NCI-H2227 (cell line): ENCODE results near the gene RAD51B.

Experiments used
- DNase-seq: peaks from one replicate; lab custom pipeline; 2025; ENCODE audit not compliant: unreplicated experiment; lab: John Stamatoyannopoulos, UW

Gene RAD51B

DNA sequence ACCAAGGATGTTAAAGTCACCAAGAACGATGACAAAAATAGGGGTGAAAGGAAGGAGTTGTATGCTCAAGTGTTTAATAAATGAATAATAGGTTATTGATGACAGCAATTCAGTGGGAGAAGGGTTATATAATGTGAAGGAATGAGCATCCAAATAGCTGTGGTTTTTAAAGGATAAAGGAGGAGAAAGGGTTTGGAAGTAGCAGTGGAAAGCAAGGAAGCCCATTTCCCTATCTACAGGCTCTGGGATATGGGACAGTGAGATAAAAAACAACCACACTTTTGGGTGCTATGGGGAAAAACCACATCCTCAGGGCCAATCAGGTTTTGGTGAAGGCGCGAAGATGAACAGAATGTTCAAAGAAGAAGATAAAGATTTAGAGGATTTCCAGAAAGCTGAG lies 714.7 kb downstream of the RAD51B start:
- no peak for DNase-seq

DNA sequence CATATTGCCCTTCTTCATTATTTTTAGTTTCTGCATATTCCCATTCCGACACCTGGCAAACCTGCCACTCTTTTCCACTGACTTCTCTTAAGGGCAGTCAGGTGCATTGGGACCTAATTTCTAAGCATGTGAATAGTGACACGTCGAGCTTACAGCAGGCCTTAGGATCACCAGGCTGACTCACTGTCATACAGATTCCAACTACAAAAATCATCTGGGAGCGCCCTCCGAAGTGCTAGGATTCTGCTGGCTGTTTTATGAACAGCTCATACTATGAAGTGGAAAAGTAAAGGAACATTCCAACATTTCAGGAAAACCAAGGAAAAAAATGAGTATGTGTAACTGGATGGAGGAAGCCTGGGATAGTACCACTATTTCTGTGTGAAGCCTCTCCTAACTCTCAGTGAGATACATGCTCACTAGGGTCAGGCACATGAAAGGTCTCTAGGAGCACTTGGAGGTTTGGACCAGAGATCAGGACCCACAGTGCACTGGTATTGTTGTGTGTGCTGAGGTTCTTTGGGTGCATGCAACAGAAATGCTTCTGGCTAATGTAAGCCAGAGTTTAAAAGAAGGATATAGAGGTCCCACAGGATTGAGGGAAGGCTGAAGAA lies 715.9 kb downstream of the RAD51B start:
- DNase-seq, result no peak

DNA sequence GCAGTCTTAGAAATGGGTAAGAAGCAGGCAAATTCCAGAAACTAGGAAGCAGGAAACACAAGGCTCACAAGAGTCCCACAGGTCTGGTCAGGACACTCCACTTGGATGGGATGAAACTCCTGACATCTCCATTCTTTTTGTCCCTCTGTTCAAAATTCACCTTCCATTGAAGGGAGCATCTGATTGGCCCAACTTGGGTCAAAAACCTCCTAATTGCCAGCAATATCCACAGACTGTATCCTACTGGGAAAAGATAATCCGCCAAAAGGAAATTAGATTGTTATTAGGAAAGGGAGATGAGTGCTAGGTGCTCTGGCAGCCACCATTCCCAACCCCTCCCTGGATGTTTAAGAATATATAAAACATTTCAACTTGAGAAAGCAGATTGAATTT lies 716.4 kb downstream of the RAD51B start:
- DNase-seq, result no peak

DNA sequence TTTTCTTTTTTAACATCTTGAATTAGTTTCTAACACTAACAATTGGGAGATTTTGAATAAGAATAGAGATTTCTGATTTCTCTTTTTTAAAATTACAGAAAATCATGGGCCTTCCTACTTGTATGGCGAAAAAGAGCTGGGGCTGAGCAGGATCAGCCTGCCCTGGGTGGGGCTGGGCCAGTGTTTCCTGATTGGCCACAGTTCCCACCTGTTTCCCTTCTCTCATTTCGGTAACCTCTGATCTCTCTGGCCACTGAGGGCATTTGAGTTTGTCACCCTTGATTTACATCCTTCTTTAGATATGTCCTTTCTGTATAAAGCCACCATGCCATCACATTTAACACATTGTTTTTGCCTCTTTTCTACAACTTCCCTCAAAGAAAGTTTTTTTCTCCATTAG lies 719.1 kb downstream of the RAD51B start:
- no peak for DNase-seq

DNA sequence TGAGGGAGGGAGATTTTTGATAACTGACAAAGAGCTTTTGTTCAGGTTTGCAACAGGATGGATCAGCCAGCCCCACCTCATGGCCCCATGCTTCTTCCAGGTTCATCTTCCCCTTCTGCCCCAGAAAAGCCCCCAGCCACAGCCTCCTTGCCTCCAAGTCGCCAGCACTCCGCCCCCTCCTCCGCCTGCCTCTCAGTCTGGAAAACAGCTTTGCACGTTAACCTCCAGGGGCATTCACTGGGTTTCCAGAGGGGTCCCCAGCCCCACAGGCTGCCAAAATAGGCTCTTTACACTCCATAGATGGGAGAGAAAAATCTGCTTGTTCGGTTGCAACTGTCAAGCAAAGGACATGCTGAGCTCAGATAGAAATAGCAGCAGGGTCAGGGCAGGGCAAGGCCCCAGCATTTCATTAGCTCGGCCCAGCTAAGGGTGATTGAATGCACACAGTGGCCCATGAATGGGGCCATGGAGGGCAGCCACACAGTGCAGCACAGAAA lies 719.7 kb downstream of the RAD51B start:
- no peak for DNase-seq

DNA sequence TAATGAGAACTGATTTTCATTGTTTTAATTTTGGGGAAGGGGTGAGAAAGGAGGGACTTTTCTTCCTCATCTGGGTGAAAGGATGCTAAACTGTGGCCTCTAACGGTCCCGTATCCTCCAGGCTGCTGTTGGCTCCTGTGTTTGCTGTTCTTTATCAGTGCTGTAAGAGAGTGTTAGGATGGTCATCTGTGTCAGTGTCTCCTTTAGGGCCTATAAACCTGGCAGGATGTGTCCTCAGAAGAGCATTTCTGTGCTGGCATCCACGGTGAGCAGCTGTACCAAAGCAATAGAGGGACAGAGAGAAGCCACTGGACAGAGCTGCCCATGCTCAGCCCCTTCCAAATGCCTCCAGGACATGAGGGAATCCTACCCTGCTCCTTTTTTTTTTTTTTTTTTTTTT lies 720.2 kb downstream of the RAD51B start:
- no peak for DNase-seq

DNA sequence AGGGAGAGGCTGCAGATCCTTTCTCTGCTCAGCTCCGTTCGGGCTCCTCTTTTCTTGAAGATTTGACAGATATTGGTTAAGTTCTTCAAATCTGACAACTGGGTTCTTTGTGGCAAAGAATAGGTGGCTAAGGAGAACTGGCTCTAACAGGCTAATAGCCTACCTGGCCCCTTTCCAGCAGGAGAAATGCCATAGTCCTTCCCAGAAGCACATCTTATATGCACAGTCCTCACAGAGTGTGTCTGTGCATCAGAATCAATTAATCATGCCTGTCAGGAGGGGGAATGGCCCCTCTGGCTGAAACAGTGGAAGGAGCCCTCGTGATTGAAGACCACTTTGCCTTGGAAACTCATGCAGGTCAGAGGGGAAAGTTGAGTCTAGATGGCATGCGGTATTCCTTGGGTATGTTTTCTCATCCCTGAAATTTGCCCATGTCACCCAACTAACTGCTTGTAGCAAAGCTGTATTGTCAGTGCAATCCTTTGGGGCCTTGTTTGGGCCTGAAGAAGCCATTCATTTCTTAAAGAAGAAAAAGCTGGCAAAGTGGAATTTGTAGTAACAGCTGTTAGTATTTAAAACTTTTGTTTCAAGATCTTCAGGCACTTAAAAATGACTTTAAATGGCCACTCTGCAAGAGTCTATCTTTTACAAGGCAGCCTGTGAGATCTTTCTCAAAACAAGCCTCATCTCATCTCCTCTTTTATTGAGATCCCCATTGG lies 721.8 kb downstream of the RAD51B start:
- DNase-seq, result no peak

DNA sequence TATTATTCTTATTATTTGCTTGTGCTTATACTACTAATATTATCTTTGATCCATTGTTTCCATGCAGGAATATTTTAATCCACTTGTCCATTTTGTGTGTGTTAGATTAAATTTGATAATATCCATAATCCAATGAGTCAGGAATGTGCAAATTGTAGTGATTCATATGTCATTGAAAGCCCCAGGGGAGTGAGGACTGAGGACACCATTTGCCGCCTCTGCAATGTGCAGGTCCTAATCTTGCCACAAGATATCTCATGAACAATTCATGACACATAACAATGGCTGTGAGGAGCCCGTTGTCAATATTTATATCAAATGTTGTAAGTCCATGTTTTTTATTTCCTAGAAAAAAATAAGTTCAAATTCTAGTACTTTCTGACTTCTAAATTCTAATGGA lies 722.8 kb downstream of the RAD51B start:
- no peak for DNase-seq

DNA sequence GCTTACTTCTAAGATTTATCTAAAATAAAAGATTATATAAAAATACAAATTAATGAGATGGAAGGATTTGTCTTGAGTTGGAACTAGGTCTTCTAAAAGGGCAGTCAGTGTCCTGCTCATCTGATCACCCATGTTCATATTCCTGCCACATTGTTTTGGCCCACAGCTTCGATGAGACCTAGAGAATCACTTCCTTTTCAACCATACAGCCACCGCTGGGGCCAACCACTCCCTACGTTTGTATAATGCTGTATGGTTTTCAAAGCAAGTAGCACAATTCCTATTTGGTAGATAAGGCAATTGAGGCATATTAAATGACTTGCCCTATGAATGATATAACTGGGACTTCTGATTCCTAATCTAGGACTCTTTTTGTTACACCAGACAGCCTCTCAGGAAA lies 723.9 kb downstream of the RAD51B start:
- no peak for DNase-seq

DNA sequence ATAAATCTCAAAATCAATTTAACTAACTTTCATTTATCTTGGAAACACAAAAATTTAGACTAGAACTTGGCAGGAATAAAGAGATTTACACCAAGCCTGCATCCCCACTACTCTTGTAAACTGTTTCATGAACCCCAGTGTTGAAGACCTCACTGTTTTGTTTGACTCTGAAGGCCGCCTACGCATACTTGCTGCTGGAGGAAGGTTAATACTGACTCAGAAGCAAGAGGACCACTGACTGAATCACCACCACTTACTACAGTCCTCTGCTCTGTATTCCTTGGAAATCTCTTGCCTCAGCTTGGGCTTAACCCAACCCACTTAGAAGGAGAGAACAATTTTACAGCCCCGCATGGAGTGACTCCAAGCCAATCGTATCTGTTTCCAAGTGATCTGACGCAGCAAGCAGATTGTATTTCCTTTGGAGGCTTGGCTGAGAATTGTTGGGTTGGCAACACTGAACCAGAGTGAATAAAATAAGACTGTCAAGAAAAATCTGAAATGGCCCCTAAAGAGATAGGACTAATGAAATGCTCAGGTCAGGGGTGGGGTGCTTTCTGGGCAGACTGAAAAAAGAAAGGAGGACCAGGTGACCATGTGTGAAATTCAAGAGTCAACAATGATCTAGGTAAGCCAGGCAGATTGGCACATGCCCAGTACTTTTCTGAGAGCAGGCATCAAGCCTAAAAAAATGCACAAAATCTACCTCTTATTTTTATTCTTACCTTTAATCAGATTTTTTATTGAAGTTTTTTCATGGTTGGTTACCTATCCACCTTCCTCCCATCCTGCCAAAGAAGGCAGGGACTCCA lies 724.7 kb downstream of the RAD51B start:
- no peak for DNase-seq

DNA sequence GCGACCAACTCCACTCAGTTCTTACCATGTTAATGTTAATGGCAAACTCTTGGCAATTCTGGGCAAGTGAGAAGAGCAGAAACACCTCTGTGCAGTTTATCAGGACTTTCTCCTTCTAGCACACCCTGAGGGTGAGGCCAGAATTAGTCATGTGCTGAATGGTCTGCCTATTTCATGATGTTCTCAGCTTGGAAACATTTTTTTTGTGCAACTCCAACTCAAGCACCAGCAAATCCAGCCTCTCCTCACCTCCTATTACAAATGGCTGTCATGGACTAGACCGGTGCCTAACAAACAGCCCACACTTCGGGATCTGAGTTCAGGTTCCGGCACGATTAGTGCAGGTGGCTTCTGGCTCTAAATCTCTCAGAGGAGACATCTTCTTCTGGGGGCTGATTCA lies 727.3 kb downstream of the RAD51B start:
- no peak for DNase-seq

DNA sequence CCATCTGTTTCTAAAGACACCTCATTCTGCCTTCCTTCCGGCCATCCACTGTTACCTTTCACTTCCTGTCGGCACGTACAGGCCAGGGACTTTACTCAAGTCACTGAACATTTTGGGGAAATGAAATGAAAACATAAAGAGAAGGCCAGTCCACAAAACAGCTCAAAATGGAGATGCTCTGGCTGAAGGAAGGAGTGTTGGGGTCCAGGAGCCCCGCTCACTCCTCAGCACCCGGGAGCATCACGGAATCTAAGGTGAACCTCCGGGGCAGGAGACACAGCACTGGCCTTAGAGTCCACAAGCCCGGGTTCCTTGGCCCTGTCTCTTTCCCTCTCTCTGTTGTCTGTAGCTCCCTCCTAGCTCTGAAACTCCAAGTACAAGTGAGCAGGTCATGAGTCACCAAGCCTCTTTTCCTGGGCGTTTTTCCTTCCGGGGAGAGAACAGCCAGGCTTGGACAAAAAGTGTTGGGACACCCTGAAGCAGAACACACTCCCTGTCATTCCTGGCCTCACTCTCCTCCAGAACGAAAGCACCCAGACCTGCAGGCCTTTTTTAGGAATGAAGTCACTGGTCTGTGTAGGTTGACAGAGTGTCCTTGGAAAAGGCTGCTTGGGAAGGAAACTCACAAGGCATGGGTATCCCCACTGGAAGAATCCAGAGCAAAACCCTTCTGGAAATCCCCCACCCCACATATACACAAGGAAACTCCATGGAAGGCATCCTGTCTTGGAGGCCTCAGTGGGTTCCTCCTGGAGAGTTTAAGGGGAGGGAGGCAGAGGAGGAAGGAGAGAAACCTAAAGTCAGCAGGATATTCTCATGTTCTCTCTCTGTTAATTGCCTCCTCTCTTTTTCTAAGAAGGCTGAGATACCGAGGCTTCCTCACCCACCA lies 728.0 kb downstream of the RAD51B start:
- DNase-seq, result no peak

DNA sequence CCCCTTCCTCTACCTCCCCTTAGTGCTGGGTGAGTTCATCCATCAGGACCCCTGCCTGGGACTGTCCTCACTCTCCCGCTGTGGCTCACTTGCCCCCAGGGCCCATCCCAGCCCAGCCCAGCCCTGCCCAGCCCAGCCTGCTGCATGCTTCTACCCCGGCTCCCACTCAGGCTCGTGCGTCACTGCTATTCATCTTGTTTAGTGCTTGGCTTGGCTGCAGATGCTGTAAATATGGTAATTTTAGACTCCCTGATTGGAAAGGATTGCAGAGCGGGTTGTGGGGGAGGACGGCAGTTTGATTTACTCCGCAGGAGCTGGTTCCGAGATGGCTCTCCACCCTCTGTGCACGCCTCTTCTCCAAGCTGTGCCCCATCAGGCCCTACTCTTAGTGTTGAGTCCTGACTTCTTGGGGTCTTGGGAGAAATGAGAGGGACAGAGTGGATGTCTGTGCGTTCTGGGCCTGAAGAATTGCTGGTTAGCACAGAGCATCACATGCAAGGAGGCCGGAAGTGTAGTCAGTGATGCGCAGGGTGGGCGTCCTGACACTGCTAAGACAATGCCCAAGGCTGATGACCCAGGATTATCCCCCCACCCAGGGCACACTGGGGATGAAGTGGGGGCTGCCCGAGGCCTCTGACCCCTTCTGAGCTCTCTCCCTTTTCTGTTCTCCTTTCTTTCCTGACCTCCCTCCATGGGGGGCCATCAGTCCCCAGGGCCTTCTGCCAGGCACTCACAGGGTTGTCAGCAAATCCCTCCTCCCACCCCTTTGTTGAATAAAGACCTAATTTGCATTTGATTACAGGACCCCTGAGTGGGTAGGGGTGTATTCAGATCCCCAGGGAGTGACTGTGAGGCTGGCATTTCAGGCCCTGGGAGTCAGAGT lies 728.9 kb downstream of the RAD51B start:
- peak; percentile 22 for DNase-seq

DNA sequence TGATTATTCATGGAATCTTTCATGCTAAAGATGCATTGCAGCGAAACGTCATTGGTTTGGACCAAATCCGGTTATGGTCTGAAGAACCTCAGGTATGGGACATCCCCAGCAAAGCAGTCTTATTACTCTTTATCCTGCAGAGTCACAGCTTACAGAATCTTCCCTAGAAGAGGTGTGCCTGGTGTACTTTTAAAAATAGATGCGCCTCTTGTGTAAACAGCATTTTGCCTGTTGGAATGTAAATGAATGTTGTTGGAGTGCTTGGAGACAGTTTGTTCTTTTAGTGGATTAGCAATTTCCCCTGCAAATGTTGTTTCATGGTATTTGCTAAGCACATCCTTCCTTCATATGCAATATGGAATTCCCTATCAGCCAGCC lies 730.7 kb downstream of the RAD51B start:
- DNase-seq, result no peak

DNA sequence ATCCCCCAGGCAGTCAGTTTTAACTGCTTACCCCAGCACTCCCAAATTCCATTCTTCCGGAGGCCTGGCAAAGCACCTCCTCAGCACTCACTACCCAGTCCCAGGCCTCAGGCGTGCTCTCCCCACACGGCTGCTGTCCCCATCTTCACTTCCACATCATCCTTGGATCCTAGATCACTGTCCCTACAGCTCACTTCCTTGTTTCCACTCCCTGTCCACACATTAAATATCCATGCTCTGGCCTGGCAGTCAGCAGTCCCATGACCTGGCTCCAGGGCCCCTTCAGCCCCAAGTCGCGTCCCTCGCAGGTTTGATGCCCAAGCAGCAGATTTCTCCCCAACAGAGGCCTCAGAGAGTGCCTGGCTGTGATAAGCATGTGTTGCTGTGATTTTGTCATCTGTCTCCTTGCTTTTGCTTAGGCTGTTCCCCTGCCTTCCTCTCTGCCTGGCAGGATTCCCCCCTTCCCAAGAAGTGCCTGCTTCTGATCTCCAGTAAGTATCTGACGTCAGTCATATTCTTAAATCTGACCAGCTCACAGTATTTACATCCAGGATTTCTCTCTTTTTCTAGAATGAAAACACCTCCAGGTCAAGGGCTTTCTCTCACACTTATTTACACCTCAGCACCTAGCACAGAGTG lies 731.6 kb downstream of the RAD51B start:
- no peak for DNase-seq

DNA sequence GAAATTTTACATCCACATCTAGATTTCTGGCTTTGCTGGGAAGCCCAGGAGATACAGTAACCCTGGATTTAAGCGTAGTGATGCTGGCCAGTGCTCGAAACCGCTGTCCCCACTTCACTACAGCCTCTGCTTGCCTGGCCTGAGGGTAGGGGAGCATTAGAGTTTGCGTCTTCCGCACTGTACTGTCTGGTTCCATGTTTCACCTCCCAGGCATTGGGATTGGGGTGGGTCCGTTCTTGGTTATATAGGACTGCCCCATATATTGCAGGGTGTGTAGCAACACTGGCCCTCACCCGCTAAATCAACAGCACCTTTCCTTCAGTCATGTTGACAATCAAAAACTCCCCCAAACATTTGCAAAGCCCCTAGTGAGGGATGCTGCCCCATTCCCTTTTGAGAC lies 732.5 kb downstream of the RAD51B start:
- no peak for DNase-seq

DNA sequence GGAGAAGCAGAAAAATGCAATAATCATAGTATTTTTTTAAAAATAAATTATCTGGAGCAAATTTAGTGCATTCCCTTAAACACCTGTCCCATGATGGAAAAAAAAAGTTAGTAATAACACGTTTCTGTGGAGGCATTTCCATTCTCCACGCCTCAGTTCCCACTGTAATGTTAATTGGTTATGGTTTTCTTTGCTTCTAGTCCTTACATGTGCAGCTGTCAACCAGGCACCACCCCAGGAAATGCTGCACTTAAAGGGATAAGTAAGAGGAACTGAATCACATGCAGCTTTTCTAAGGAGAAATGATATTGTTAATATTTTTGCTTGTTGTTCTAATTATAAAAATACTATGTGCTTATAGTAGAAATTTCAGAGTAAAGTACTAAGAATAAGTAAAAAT lies 733.0 kb downstream of the RAD51B start:
- no peak for DNase-seq

DNA sequence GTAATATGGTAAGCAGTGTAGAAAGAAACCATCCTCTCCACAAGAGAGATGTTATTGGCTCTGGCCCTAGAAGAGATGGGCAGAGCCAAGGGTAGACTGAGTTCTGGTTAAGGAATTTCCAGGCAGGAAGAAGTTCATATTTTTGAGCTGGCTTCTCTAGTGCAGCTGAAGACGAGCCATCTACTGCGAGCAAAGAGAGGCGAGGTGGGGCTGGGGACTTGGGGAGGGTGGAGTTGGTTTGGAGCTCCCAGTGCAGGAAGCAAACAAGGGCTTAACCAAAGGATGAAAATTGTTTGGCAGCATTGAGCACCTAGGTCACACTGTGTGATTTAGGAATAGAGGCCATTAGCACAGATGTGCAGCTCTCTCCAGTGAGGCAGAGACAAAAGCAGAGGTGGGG lies 733.7 kb downstream of the RAD51B start:
- no peak for DNase-seq

DNA sequence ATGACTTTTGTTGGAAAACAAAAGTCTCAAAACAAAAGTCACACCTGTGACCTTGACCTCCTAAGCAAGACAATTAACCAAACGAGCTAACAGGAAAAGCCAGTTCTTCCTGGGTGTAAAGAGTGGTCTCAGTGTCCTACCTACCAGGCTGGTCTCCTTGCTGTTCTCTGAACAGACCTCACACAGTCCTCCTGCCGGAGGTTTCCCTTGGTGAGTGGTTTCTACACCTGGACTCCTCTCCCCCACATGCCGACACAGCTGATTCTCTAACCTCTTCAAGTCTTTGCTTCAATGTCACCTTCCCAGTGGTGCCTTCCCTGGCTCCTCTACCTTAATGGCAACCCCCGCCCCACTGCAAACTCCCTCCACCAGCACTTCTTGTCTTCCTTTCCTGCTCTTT lies 734.7 kb downstream of the RAD51B start:
- no peak for DNase-seq

DNA sequence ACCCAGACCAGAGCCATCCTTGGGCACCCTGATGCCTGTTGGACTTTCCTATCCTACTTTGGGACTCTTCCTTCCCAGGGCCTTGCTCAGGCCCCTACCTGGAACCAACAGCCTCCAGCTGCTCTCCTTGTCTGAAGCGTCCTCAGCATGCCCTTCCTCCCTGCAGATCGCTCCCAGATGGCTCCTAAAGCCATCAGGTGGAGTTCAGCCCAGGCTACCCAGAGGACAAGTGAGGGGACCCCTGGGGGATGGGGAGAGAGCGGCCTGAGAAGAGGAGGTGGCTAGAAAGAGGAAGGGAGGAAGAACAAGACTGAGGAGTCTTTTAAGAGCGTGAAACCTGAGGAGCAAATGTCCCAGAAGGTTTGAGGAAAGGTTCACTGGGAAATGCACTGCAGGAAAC lies 736.7 kb downstream of the RAD51B start:
- DNase-seq, result no peak
